ENCODE measurements around the gene PRG3. TPM values are rescaled to one million over a fixed set of nuclear protein-coding genes. Genes with fewer than 3 reads are reported as not detected.
"Not testable (repeated sequence)": the region's sequence is repeated elsewhere in the genome, so short reads cannot be mapped to it uniquely, and the experiment has no call there.

The PRG3 gene
- total RNA-seq, 4 donors from 2014 or later: not detected

DNA sequence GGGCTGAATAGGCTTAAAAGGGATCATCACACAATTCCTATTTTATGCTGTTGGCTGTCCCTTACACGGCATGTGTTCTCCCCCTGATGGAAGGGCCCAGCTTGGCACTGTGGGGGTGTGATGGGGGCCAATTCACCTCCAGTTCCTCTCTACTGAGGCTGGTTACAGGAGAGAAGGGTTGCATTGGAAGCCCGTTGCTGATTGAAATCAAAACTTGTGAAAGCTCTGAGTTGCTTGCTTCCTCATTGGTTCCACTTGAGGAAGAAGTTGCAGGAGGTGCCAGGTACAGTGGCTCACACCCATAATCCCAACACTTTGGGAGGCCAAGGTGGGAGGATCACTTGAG is 22.8 kb upstream of the PRG3 start:
- DNase-seq (ENCODE audit: low spot score in 2 of 2): no peak
- Histone ChIP-seq H3K4me1 (peaks cover 0 to 17% (median 0%) of the 10 kb centered on the region in 4 donors), H3K4me3 (no peak overlapping the region), H3K36me3 (peaks cover 0 to 45% (median 0%) of the 10 kb centered on the region in 3 donors), H3K9me3 (no peaks in the 10 kb centered on the region), H3K27me3 (no peaks in the 10 kb centered on the region), H3K27ac (no peak overlapping the region)
- 79 to 88% methylated on average over 2 of the region's 2 CpGs for WGBS, 2 donors
- TF ChIP-seq CTCF (IDR thresholded peaks at IDR 0.05): no peak
- no peak for TF ChIP-seq EP300 (IDR thresholded peaks at IDR 0.05)
- no peak for TF ChIP-seq POLR2A (IDR thresholded peaks at IDR 0.05)

GRCh38 chr11:57403003-57403801 is 22.3 kb upstream of the PRG3 start:
- not testable (repeated sequence) for H3K27me3 ChIP-seq; DNase-seq (ENCODE audit: low spot score in 2 of 2); H3K27ac ChIP-seq; H3K4me3 ChIP-seq; H3K9me3 ChIP-seq
- H3K4me1 ChIP-seq: peaks cover 0 to 17% (median 0%) of the 10 kb centered on the region in 4 donors
- peaks cover 0 to 40% (median 0%) of the 10 kb centered on the region in 3 donors for H3K36me3 ChIP-seq
- WGBS, 2 donors: 83 to 86% methylated on average over 6 of the region's 6 CpGs

GRCh38 chr11:57402188-57403002 is 21.4 kb upstream of the PRG3 start:
- DNase-seq (ENCODE audit: low spot score in 2 of 2): no peak
- peaks cover 0 to 32% (median 0%) of the 10 kb centered on the region in 3 donors for H3K36me3 ChIP-seq
- no peak overlapping the region for H3K4me3 ChIP-seq
- no peaks in the 10 kb centered on the region for H3K9me3 ChIP-seq
- no peak overlapping the region for H3K27ac ChIP-seq
- H3K27me3 ChIP-seq: no peaks in the 10 kb centered on the region
- TF ChIP-seq EP300 (IDR thresholded peaks at IDR 0.05) (no peak), CTCF (IDR thresholded peaks at IDR 0.05) (no peak), POLR2A (IDR thresholded peaks at IDR 0.05) (no peak)
- WGBS, 2 donors: 60 to 70% methylated on average over 6 of the region's 6 CpGs
- H3K4me1 ChIP-seq: peaks cover 0 to 11% (median 0%) of the 10 kb centered on the region in 4 donors

DNA sequence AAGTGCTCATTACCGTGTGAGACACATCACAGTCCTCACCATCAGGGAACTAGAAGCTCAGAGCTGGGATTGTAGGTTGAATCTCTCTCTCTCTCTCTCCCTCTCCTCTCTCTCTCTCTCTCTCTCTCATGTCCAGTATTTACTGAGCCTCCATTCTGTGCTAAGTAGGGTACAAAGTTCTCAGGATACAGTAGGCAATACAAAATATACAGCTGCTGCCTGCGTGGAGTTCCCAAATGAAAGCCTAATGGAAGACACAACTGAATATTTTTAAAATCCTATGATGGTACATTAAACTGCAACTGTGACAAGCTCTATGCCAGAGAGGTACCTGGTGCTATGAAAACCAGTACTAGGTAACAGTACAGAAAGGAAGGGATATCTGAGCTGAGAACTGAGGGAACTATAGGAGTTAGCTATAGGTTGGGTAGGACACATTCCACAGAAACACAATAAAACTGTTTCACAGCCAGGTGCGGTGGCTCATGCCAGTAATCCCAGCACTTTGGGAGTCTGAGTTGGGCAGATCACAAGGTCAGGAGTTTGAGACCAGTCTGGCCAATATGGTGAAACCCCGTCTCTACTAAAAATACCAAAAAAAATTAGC is 19.1 kb upstream of the PRG3 start:
- DNase-seq (ENCODE audit: low spot score in 2 of 2): no peak
- Histone ChIP-seq H3K27me3 (no peaks in the 10 kb centered on the region), H3K4me1 (no peaks in the 10 kb centered on the region), H3K4me3 (no peak overlapping the region), H3K9me3 (no peaks in the 10 kb centered on the region), H3K36me3 (peaks cover 0 to 10% (median 0%) of the 10 kb centered on the region in 3 donors), H3K27ac (no peak overlapping the region)
- TF ChIP-seq EP300 (IDR thresholded peaks at IDR 0.05) (no peak), POLR2A (IDR thresholded peaks at IDR 0.05) (no peak), CTCF (IDR thresholded peaks at IDR 0.05) (no peak)
- 80 to 88% methylated on average over 4 of the region's 4 CpGs for WGBS, 2 donors

DNA sequence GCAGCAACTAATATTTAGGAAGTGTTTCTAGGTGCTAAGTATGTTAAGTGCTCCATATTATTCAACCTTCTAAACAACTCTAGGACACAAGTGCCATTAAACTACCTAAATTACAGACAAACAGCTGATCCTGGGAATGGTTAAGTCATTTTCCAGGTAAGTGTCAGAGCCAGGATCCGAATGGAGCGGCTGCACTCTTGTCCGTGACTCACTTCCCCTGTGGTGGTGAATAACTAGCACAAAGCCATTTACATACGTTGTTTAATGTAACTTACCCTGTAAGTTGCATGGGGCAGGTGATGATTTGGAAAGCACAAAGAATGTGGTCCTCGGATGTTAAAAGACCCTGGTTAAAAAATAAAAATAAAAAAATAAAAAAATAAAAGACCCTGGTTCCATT is 18.3 kb upstream of the PRG3 start:
- Histone ChIP-seq H3K36me3 (peaks cover 0 to 7% (median 0%) of the 10 kb centered on the region in 3 donors), H3K27me3 (no peaks in the 10 kb centered on the region), H3K4me1 (no peaks in the 10 kb centered on the region), H3K4me3 (no peak overlapping the region), H3K9me3 (no peaks in the 10 kb centered on the region), H3K27ac (no peak overlapping the region)
- DNase-seq (ENCODE audit: low spot score in 2 of 2): no peak
- WGBS, 2 donors: 69 to 78% methylated on average over 5 of the region's 5 CpGs
- TF ChIP-seq CTCF (IDR thresholded peaks at IDR 0.05) (no peak), EP300 (IDR thresholded peaks at IDR 0.05) (no peak), POLR2A (IDR thresholded peaks at IDR 0.05) (no peak)
